Esophagus muscularis mucosa (tissue), 4 donors: Measurements from ENCODE around the gene FAM13A. TPM values are rescaled to one million over a fixed set of nuclear protein-coding genes. Genes with fewer than 3 reads are reported as not detected.
"Not testable (repeated sequence)": the region's sequence is repeated elsewhere in the genome, so short reads cannot be mapped to it uniquely, and the experiment has no call there.

ENCODE experiments used
- DNase-seq: peaks from one replicate; pipeline ENCODE4 v3.0.0-alpha.2; 2017; ENCODE audit errors: extremely low spot score
- H3K27ac ChIP-seq, 4 donors: fragments of 200-600 bp; sonication (generic); replicated peaks in 1 of 4; 1 replicate in 3 of 4; 2 replicates in 1 of 4; pipeline ENCODE4 v1.5.1; 2016 to 2019; ENCODE audit warnings: mild to moderate bottlenecking in 1 of 4
- H3K27me3 ChIP-seq, 4 donors: fragments of 200-600 bp; sonication (generic); one replicate each; pipeline versions ENCODE4 v1.5.1 to v1.6.0; 2016 to 2019
- H3K36me3 ChIP-seq, 4 donors: fragments of 200-600 bp; sonication (generic); one replicate each; pipeline ENCODE4 v1.5.1; 2016 to 2019
- H3K4me1 ChIP-seq, 4 donors: fragments of 200-600 bp; sonication (generic); one replicate each; pipeline ENCODE4 v1.5.1; 2016 to 2019
- H3K4me3 ChIP-seq, 4 donors: fragments of 200-600 bp; sonication (generic); 1 replicate in 2 of 4; 2 replicates in 2 of 4; pipeline ENCODE4 v1.5.1; 2016 to 2019; ENCODE audit warnings: mild to moderate bottlenecking in 4 of 4, moderate library complexity in 1 of 4
- H3K9me3 ChIP-seq, 4 donors: fragments of 200-600 bp; sonication (generic); 1 replicate in 3 of 4; 2 replicates in 1 of 4; pipeline ENCODE4 v1.5.1; 2016 to 2019
- EP300 ChIP-seq: sonication (generic); formaldehyde crosslinking; IDR thresholded peaks from one replicate; pipeline ENCODE4 v1.6.1; 2017; ENCODE audit warnings: antibody characterized with exemption
- POLR2A ChIP-seq: fragments of 450-650 bp; IDR thresholded peaks from one replicate; pipeline ENCODE4 v1.6.1; 2017; ENCODE audit warnings: antibody characterized with exemption, moderate library complexity, mild to moderate bottlenecking, low read depth
- POLR2AphosphoS5 ChIP-seq, 2 donors: sonication (generic); formaldehyde crosslinking; IDR thresholded peaks; one replicate each; pipeline ENCODE4 v1.6.1; 2017; ENCODE audit warnings: antibody characterized with exemption in 2 of 2
- WGBS: methylation state at CpG from one replicate; pipeline ENCODE4 v1.1.5; 2018; 5-methylcytosine and 5-hydroxymethylcytosine counted together
- intact Hi-C: fragments of 100-400 bp; cut with DNase I; formaldehyde crosslinking; loops from one replicate; pipeline ENCODE4 v1.15.1; 2023
- total RNA-seq, 4 donors: library from RNA; depleted of rRNA; stranded (reverse); fragments of >200 nt; gene quantifications; one replicate each; pipeline versions ENCODE4 v1.1.0 to v1.2.1, GENCODE V29; 2016
- TF ChIP-seq, protein P1 (sequence below), 3 experiments: fragments of 200-600 bp in 2 of 3; fragments of 450-650 bp in 1 of 3; sonication (generic) in 2 of 3; IDR thresholded peaks; one replicate each; pipeline ENCODE4 v1.5.1; 2017 to 2019; ENCODE audit warnings: antibody characterized with exemption in 3 of 3, mild to moderate bottlenecking in 2 of 3, moderate library complexity in 1 of 3

Gene FAM13A
- total RNA-seq, 4 donors from 2014 or later = 22.4 to 27.2 (median 26.0) TPM

DNA sequence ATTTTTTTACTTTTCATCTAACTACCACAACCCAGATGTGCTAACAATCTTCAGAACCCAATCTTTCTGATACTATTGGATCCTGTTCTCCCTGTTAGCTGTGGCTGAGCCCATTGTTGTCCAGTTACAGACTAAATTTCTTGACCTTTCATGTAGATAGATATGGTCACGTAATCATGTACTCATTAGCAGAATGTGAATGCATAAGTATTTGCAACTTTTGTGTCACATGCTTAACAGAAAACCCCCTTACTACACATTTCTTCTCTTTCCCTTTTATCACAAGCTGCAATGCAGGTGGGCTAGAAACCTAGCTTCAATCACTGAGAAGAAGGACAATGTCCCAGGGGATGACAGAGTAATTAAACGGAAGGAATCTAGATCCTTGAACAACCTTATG is 13.1 kb upstream of the FAM13A start:
- intact Hi-C loops = no loop called here
- H3K4me1 ChIP-seq = no peaks in the 10 kb centered on the region
- 93% methylated on average over 2 of the region's 2 CpGs for WGBS
- no peak for DNase-seq
- TF ChIP-seq EP300 (no peak), POLR2AphosphoS5 (IDR thresholded peaks at IDR 0.05) (no peak), POLR2A (no peak)
- TF ChIP-seq, protein P1, sequence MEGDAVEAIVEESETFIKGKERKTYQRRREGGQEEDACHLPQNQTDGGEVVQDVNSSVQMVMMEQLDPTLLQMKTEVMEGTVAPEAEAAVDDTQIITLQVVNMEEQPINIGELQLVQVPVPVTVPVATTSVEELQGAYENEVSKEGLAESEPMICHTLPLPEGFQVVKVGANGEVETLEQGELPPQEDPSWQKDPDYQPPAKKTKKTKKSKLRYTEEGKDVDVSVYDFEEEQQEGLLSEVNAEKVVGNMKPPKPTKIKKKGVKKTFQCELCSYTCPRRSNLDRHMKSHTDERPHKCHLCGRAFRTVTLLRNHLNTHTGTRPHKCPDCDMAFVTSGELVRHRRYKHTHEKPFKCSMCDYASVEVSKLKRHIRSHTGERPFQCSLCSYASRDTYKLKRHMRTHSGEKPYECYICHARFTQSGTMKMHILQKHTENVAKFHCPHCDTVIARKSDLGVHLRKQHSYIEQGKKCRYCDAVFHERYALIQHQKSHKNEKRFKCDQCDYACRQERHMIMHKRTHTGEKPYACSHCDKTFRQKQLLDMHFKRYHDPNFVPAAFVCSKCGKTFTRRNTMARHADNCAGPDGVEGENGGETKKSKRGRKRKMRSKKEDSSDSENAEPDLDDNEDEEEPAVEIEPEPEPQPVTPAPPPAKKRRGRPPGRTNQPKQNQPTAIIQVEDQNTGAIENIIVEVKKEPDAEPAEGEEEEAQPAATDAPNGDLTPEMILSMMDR (IDR thresholded peaks at IDR 0.05) = no peak
- no peaks in the 10 kb centered on the region for H3K27me3 ChIP-seq
- H3K27ac ChIP-seq = no peak overlapping the region
- H3K4me3 ChIP-seq = no peak overlapping the region
- no peaks in the 10 kb centered on the region for H3K36me3 ChIP-seq
- no peaks in the 10 kb centered on the region for H3K9me3 ChIP-seq

DNA sequence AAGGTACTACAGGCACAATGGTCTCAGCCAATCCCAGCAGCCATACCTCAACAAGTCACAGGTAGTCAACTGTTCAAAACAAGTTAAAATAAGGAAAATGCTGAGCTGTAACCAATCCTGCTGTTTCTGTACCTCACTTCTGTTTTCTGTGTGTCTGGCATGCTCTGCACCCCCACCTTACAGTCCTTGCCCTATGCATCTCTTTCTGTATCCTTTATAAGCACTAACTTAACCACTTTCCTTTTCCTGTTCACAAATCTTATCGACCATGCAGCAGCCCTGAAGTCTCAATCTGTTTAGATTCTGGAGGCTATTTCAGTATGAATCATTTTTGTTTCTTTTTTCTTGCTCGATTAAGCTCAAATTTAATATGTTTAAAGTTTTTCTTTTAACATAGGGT is 12.5 kb upstream of the FAM13A start:
- no peaks in the 10 kb centered on the region for H3K36me3 ChIP-seq
- TF ChIP-seq, protein P1 (IDR thresholded peaks at IDR 0.05) = no peak
- TF ChIP-seq POLR2AphosphoS5 (IDR thresholded peaks at IDR 0.05) (no peak), POLR2A (no peak), EP300 (no peak)
- H3K4me1 ChIP-seq = no peaks in the 10 kb centered on the region
- H3K4me3 ChIP-seq = no peak overlapping the region
- no peak for DNase-seq
- no peaks in the 10 kb centered on the region for H3K9me3 ChIP-seq
- 46% methylated on average over 2 of the region's 2 CpGs for WGBS
- no peak overlapping the region for H3K27ac ChIP-seq
- intact Hi-C loops = no loop called here
- H3K27me3 ChIP-seq = no peaks in the 10 kb centered on the region

DNA sequence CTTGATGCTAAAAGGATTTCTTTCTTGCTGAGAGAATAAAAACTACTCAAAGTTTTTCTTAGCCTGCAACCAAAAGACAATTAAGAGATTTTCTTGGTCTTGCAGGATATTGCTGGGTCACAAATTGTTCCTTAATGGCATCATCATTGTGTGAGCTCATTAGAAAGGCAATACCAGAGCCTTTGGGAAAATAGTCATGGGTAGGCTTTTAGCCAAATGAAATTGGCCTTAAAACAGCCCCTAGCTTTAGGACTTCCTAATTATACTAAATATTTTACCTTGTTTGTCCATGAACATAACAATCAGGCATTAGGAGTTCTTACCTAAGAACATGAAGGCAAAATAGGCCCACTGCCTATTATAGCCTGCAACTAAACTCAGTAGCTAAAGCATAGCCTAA is 10.4 kb upstream of the FAM13A start:
- intact Hi-C loops = no loop called here

DNA sequence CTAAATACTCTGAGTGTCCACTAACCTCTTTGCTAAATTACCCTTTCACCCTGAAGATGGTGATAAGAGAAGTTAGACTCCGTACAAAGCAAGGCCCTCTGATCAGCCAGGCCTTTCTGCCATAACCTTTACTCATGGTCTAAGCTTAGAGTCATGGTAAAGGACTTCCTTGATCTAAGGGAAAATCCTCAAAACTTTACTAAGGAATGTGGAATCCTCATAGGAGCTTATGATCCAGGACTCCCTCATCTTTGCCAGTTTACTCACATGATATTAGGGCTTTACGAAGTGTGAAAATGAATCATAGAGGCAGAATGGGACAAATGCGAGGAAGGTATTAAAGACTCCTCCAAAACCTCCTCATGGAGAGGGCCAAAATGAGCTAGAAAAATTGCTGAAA is 7.9 kb upstream of the FAM13A start:
- H3K4me3 ChIP-seq = no peak overlapping the region
- TF ChIP-seq POLR2AphosphoS5 (IDR thresholded peaks at IDR 0.05) (no peak), POLR2A (no peak)
- TF ChIP-seq, protein P1 (IDR thresholded peaks at IDR 0.05) = no peak
- H3K9me3 ChIP-seq = no peaks in the 10 kb centered on the region
- H3K27ac ChIP-seq = no peak overlapping the region
- no peaks in the 10 kb centered on the region for H3K4me1 ChIP-seq
- intact Hi-C loops = no loop called here
- WGBS = 88% methylated on average over 3 of the region's 3 CpGs
- no peaks in the 10 kb centered on the region for H3K36me3 ChIP-seq
- H3K27me3 ChIP-seq = no peaks in the 10 kb centered on the region
- no peak for DNase-seq

More for the DNA sequence above, 10.4 kb upstream of the FAM13A start:
- H3K4me1 ChIP-seq = no peaks in the 10 kb centered on the region
- H3K36me3 ChIP-seq = no peaks in the 10 kb centered on the region
- no peak overlapping the region for H3K4me3 ChIP-seq
- no peak for DNase-seq
- no peak for TF ChIP-seq POLR2A
- TF ChIP-seq POLR2AphosphoS5 (IDR thresholded peaks at IDR 0.05) = no peak
- TF ChIP-seq, protein P1 (IDR thresholded peaks at IDR 0.05) = no peak
- TF ChIP-seq EP300 = no peak
- H3K27ac ChIP-seq = no peak overlapping the region
- H3K27me3 ChIP-seq = no peaks in the 10 kb centered on the region
- H3K9me3 ChIP-seq = no peaks in the 10 kb centered on the region

DNA sequence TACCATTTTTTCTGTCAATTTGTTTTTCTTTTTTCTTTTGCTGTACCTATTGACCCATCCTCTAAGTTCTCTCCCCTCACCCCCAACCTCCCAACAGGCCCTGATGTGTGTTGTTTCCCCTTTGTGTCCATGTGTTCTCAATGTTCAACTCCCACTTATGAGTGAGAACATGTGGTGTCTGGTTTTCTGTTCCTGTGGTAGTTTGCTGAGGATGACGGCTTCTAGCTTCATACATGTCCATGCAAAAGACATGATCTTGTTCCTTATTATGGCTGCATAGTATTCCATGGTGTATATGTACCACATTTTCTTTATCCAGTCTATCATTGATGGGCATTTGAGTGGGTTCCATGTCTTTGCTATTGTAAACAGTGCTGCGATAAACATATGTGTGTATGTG is 859 bp upstream of the FAM13A start:
- intact Hi-C loops, H3K36me3 ChIP-seq, DNase-seq, H3K27me3 ChIP-seq, H3K4me3 ChIP-seq, H3K9me3 ChIP-seq: not testable (repeated sequence)
- Histone ChIP-seq H3K4me1 (peaks cover 7 to 33% (median 31%) of the 10 kb centered on the region in 4 donors), H3K27ac (peak overlapping the region in 3 of 4 donors; percentile 64 to 76 (median 74))
- WGBS = 98% methylated on average over 2 of the region's 2 CpGs
